ENCODE results near the gene PDXK. TPM values are rescaled to one million over a fixed set of nuclear protein-coding genes. Genes with fewer than 3 reads are reported as not detected.
A peak's percentile ranks its signal among the peaks of the same experiment; 100 is the strongest.

The PDXK gene
- total RNA-seq, 1 donor, result 69.4 TPM

DNA sequence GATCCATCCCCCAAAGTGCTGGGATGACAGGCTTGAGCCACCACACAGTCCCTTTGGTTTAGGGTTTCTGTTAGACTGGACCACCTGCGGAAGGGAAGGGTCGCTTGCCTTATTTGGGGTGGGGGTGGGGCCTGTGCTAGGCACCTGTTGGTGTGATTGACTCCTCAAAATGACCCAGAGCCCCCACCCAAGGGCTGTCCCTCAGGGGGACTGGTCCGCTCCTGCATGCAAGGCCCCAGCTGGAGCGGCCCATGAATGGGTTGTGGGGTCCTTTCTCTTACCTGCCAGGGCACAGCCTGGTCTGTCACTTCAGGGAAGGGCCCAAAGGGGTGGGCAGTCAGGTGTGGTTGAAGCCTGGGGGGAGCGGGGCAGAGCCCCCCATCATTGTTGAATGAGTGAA is 59.0 kb downstream of the PDXK start:
- DNase-seq (ENCODE audit: low read depth), result no peak
- H3K4me3 ChIP-seq (ENCODE audit: low read depth, low read length), result no peak overlapping the region
- TF ChIP-seq, protein P1, sequence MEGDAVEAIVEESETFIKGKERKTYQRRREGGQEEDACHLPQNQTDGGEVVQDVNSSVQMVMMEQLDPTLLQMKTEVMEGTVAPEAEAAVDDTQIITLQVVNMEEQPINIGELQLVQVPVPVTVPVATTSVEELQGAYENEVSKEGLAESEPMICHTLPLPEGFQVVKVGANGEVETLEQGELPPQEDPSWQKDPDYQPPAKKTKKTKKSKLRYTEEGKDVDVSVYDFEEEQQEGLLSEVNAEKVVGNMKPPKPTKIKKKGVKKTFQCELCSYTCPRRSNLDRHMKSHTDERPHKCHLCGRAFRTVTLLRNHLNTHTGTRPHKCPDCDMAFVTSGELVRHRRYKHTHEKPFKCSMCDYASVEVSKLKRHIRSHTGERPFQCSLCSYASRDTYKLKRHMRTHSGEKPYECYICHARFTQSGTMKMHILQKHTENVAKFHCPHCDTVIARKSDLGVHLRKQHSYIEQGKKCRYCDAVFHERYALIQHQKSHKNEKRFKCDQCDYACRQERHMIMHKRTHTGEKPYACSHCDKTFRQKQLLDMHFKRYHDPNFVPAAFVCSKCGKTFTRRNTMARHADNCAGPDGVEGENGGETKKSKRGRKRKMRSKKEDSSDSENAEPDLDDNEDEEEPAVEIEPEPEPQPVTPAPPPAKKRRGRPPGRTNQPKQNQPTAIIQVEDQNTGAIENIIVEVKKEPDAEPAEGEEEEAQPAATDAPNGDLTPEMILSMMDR (IDR thresholded peaks at IDR 0.05; ENCODE audit: insufficient read depth, low read length), result no peak

DNA sequence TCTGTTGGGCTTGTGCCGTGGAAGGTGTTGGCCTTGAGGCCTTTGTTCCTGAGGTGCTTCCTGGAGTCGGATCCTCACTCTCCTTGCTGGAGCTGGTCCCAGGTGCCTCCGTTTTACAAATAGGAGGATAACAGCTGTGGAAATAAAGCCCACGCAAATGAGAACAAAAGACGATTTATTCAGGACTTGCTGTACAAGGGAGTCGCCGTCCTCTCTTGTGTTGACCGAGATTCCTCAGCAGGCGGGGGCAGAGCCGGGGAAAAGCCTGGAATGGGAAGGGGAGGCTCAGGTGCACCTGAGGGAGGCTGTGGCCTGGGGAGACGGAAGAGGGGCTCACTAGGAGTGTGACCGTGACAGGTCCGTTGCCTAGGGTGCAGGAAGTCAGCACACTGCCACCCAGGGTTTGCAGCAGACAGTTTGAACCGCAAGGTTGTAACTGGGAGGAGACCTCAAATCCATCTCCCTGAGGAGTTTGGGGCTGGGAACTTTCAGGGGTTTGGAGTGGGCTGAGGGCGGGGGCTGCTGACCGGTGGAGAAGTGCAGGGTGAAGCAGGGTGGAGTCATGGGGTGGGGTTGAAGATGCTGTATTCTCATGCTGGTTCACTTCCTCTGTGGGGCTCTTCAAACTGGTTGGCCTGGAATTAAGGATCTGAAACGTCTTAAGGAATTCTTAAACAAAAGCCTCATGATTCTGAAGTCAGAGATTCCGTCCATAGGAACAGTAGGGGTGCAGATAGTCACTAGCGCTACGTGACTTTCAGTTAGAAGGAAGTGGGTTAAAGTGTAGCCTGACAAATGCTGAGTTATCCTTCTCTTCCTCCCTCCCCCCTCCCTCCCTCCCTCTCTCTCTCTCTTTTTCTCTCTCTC is 59.8 kb downstream of the PDXK start:
- no peak overlapping the region for H3K4me3 ChIP-seq (ENCODE audit: low read depth, low read length)
- no peak for DNase-seq (ENCODE audit: low read depth)
- TF ChIP-seq, protein P1 (IDR thresholded peaks at IDR 0.05; ENCODE audit: insufficient read depth, low read length), result no peak

DNA sequence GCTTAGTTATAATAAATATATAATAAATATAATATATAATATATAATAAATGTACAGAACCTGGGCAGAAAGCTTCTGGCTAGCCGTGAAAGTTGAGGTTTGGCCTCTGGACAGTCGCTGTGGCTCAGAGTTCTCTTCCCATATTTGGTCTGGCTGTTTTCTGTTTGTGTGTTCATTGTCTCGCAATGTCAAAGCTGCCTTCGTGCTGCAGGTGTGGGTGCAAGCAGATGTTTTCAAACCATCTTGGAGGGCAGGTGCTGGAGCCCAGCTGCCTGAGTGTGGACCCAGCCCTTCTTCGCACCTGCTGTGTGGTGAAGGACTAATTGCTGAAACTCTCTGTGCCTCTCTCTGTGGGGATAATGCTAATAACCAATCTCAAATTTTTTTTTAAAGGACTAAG is 60.7 kb downstream of the PDXK start:
- TF ChIP-seq, protein P1 (IDR thresholded peaks at IDR 0.05; ENCODE audit: insufficient read depth, low read length), result no peak
- DNase-seq (ENCODE audit: low read depth), result no peak

DNA sequence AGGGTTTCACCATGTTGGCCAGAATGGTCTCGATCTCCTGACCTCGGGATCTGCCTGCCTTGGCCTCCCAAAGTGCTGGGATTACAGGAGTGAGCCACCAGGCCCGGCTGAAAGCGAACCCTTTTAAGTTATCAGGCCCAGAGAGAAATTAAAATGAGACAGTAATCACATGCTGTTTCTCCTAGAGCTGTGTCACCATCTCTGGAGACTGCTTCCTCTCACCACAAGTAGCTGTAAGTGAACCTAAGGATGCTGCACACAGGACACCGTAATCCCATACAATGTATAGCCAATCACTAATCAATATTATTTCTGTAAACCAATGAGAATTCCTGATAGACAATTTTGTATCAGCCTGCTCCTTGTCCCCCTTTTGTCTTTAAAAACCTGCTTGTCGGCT is 62.9 kb downstream of the PDXK start:
- DNase-seq (ENCODE audit: low read depth), result no peak
- TF ChIP-seq, protein P1 (IDR thresholded peaks at IDR 0.05; ENCODE audit: insufficient read depth, low read length), result no peak
- no peak overlapping the region for H3K4me3 ChIP-seq (ENCODE audit: low read depth, low read length)

More for the DNA sequence above, 60.7 kb downstream of the PDXK start:
- no peak overlapping the region for H3K4me3 ChIP-seq (ENCODE audit: low read depth, low read length)

DNA sequence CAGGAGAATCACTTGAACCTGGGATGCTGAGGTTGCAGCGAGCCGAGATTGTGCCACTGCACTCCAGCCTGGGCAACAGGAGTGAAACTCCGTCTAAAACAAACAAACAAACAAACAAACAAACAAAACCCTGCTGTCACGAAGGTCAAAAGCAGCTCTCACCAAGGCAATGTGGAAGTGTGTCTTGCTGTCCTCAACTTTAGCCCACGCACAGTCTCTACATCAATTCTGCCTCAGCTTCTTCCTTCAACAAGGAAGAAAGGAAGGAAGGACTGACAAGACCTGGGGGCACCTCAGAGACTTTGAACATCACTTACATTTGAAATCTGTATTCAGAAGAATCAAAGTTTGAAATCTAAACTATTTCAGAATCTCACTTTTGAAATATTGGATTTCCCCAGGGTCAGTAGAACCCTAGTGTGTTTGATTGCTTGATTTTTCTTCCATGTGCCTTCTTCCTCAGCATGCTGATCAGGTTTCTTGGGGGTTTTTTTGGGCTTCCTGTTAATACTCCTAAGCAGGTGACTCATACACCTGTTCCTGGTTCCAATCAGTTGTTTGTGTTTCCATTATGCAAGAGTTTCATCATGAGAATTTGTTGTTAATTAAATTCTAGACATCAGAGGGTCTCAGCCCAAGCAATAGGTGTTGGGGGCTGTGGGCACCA is 63.6 kb downstream of the PDXK start:
- DNase-seq (ENCODE audit: low read depth), result no peak
- TF ChIP-seq, protein P1 (IDR thresholded peaks at IDR 0.05; ENCODE audit: insufficient read depth, low read length), result no peak
- no peak overlapping the region for H3K4me3 ChIP-seq (ENCODE audit: low read depth, low read length)

DNA sequence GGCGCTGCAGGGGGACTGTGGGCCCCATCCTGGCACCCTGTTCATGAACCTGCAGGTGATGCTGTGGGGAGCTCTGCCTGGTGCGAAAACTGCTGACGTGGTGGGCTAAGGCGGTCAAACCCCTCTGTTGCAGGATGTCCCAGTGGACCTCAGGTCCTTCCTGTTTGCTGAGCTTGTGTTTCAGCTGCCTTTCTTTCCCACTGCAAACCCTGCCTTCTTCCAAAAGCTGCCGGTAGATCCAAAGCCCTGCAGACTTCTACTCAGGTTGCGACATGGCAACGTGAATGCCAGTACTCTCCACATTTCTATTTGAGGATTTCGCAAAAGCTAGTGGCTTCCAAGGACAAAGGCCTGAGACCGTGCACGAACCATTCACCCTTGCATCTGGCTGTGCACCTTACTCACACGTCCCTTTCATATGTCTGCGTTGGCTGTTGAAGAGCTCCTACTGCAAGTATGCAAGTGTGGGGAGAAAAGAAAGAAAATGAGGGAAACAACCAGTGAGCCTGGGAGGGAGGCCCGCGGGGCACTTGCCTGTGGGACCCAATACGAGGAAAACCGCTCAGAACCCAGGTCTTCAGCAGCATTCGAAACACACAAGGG is 64.3 kb downstream of the PDXK start:
- DNase-seq (ENCODE audit: low read depth), result peak; percentile 48
- H3K4me3 ChIP-seq (ENCODE audit: low read depth, low read length), result no peak overlapping the region
- TF ChIP-seq, protein P1 (IDR thresholded peaks at IDR 0.05; ENCODE audit: insufficient read depth, low read length), result no peak
